Right ventricle myocardium inferior (tissue), 1 donor: ENCODE results near the gene SOX10. TPM values are rescaled to one million over a fixed set of nuclear protein-coding genes. Genes with fewer than 3 reads are reported as not detected.

Experiments
- ATAC-seq: fragments of 200-7000 bp; cut with Tn5 transposase; one replicate; pipeline ENCODE4 v1.9.1; 2020; ENCODE audit warnings: mild to moderate bottlenecking, moderate library complexity
- DNase-seq: peaks from one replicate; pipeline ENCODE4 v3.0.0; 2021; ENCODE audit errors: missing footprints
- intact Hi-C: fragments of 100-400 bp; cut with DNase I; formaldehyde crosslinking; loops from one replicate; pipeline ENCODE4 v1.11.0; 2022
- microRNA-seq: library from miRNA; unstranded; fragments of <30 nt; microRNA quantifications from one replicate; pipeline ENCODE4 v1.2.0, GENCODE V29; 2020
- total RNA-seq: library from RNA; stranded (reverse); fragmentation: NEBNext Ultra II Directional; extraction: Animal tissue kit (Norgen Biotek cat#: 25700); gene quantifications from one replicate; pipeline ENCODE4 v1.2.1, GENCODE V29; 2021
- donor health status: DM: no; HTN: yes; CAD: no; lungs with severe emphysema.

The SOX10 gene
- total RNA-seq, 1 donor from 2014 or later: 1.9 TPM

GRCh38 chr22:37924386-37925065 lies 59.8 kb downstream of the SOX10 start:
- ATAC-seq (no peak), DNase-seq (peak; percentile 54)
- intact Hi-C loops: no loop called here

- DNase-seq (no peak), ATAC-seq (no peak)
- intact Hi-C loops: no loop called here
Measured at GRCh38 chr22:37923927-37924326, 60.4 kb downstream of the SOX10 start.

Small RNA genes lying within 50 kb of the gene (microRNA-seq; reads per million reads assigned to microRNA genes)
- gene MIR4534: not detected
- gene MIR6820: not detected

Other genes starting within 250 kb of the SOX10 start
- gene GCAT, start 176.6 kb downstream of the SOX10 start, total RNA-seq: 44.1 TPM
- gene GALR3, start 161.2 kb downstream of the SOX10 start, total RNA-seq: not detected
- 16.0 TPM for gene ANKRD54, start 140.2 kb downstream of the SOX10 start, total RNA-seq
- 385 TPM for gene EIF3L, start 135.1 kb downstream of the SOX10 start, total RNA-seq
- 19.4 TPM for gene MICALL1, start 78.3 kb downstream of the SOX10 start, total RNA-seq
- gene C22orf23, start 31.0 kb downstream of the SOX10 start, total RNA-seq: 0.68 TPM
- gene POLR2F, start 30.9 kb downstream of the SOX10 start, total RNA-seq: 88.8 TPM
- gene PICK1, start 72.8 kb upstream of the SOX10 start, total RNA-seq: 20.9 TPM
- not detected for gene SLC16A8, start 99.6 kb upstream of the SOX10 start, total RNA-seq
- gene BAIAP2L2, start 126.1 kb upstream of the SOX10 start, total RNA-seq: 0.30 TPM
- gene PLA2G6, start 197.3 kb upstream of the SOX10 start, total RNA-seq: 11.4 TPM
- 4.7 TPM for gene MAFF, start 217.4 kb upstream of the SOX10 start, total RNA-seq